Fibroblast of skin of scalp (primary cell): Measurements from ENCODE around the gene RAD51C. TPM values are rescaled to one million over a fixed set of nuclear protein-coding genes. Genes with fewer than 3 reads are reported as not detected.
"Not testable (repeated sequence)": the region's sequence is repeated elsewhere in the genome, so short reads cannot be mapped to it uniquely, and the experiment has no call there.

Experiments
- DNase-seq: peaks from one replicate; pipeline ENCODE4 v3.0.0-alpha.2; 2013
- polyA plus RNA-seq, 2 experiments: library from polyadenylated mRNA; unstranded; fragments of 120-200 nt; gene quantifications; one replicate each; pipeline ENCODE4 v1.2.1, GENCODE V29; 2013; ENCODE audit not compliant: insufficient read length in 2 of 2

Gene RAD51C
- polyA plus RNA-seq (2013, experiment 1 of 2; ENCODE audit: insufficient read length), result 31.4 TPM
- polyA plus RNA-seq (2013, experiment 2 of 2; ENCODE audit: insufficient read length), result 33.1 TPM

DNA sequence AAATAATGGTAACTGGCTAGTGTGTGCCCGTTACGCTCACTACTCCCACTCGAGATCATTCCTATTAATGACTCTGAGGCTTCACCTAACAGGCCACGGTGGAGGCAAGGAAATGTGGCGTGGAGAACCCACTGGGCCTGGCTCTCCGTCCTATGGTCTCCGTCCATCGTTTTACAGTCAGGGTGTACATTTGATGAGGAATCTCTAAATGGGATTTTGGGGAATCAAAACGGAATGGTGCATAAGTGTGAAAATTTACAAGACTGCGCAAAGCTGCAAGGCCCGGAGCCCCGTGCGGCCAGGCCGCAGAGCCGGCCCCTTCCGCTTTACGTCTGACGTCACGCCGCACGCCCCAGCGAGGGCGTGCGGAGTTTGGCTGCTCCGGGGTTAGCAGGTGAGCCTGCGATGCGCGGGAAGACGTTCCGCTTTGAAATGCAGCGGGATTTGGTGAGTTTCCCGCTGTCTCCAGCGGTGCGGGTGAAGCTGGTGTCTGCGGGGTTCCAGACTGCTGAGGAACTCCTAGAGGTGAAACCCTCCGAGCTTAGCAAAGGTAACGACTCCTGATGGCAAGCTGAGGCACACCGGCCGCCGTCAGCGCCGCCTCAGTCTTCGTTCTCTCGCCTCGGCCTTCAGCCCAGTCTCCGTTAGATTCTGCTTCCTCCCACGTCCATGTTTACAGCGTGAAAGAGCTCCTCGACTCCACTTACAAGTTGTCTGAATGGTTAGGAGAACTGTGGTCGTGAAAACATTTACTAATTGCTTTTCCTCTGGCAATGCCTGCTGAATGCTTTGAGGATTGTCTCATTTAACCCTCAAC is at the start of gene RAD51C:
TSS of gene RAD51C (plus strand) at position 364 of the 817 bp plus-strand sequence. CDS start at position 406, 42 bp downstream.
- peak; percentile 84 for DNase-seq

DNA sequence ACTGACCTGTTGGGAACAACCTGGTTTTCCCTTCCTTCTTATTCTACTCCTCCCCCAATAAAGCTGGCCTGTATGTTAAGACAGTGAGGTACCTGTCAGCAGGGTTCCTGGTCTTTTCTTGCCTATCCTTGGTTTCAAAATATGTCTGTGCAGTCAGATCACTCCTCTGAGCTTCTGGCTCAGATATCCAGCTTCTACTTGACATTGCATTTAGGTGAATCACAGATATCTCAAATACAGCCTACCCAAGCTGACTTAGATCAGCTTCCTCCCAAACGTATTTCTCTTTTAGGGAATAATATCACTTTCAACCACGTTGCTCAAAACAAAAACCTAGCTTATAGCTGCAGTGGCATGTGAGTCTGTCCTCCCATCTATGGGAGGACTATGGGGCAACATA is 49.3 kb upstream of the RAD51C start:
- DNase-seq, result peak; percentile 63

DNA sequence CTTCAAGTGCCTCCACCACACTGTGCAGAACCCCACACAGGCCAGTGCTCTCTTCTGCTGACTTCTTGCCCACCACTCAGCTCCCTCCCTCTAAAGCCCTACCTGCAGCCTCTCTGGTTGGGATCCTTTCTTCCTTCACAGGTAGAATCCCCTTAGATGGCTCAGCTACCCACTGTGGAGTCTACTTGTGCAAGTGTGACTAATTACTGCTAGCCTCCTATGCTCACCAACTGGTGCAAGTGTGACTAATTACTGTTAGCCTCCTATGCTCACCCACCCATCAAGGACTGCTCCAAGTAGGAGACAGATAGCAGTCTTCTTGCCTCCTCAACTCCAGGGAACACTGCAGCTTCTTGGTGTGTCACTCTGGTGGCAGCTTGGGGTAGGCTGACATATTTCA is 44.2 kb upstream of the RAD51C start:
- no peak for DNase-seq

DNA sequence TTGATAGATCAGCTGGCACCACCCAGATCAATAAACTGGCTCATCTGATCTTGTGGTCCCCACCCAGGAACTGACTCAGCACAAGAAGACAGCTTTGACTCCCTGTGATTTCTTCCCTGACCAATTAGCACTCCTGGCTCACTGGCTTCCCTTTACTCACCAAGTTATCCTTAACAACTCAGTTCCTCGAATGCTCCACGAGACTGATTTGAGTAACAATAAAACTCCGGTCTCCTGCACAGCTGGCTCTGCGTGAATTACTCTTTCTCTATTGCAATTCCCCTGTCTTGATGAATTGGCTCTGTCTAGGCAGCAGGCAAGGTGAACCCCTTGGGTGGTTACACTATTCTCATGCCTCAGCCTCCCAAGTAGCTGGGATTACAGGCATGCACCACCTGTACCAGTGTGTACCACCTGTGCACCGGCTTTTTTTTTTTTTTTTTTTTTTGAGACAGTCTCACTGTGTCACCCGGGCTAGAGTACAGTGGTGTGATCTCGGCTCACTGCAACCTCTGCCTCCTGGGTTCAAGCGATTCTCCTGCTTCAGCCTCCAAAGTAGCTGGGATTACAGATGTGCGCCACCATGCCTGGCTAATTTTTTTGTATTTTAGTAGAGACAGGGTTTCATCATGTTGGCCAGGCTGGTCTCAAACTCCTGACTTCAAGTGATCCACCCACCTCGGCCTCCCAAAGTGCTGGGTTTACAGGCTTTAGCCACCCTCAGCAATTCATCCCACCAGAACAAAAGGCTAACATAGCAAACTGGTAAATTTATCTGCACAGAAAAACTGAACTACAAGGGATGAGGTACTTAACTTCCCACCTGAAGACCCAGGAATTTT is 34.2 kb upstream of the RAD51C start:
- not testable (repeated sequence) for DNase-seq

DNA sequence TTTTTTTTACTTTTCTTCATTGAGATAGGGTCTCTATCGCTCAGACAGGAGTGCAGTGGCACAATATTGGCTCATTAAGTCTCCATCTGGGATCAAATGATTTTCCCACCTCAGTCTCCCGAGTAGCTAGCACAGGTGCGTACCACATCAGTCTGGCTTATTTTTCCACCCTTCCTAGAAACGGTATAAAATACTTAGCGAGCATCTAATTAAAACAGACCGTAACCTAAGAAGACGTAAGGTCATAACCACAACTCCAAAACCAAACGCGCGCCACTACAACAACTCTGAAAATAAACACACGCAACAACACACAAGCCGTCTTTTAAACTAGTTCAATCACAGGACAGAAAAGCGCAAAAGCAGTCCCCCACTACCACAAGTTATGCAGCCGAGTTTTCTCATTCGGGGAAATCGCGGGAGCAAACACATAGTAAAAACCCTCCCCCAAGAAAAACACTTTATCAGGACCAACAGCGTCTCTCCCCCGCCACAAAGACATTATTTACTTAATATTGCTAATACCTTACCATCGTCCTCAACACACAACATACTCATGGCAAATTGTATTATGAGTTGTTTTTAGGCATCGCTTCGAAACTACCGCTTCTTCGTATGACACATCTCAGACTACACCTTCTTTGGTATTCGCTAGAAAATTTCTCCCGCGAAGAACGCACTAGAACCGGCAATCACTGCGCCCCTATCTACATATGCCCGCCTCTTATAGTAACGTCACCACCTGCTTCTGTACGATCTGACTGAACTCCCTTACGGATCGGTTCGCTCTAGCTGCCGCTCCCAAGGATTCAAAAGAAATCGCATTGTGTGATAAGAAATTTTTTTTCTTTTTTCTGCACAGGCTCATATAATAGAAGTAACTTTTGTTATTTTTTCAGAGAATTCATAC is 33.3 kb upstream of the RAD51C start:
- DNase-seq, result peak; percentile 99

DNA sequence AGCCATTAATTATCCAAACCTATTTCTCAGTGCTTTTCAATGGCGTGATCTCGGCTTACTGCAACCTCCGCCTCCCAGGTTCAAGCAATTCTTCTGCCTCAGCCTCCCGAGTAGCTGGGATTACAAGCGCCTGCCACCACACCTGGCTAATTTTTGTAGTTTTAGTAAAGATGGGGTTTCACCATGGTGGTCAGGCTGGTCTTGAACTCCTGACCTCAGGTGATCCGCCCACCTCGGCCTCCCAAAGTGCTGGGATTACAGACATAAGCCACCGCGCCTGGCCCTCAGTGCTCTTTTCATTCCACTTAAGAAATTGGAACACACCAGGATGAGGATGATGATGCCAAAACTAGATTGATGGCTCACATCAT is 32.7 kb upstream of the RAD51C start:
- not testable (repeated sequence) for DNase-seq

DNA sequence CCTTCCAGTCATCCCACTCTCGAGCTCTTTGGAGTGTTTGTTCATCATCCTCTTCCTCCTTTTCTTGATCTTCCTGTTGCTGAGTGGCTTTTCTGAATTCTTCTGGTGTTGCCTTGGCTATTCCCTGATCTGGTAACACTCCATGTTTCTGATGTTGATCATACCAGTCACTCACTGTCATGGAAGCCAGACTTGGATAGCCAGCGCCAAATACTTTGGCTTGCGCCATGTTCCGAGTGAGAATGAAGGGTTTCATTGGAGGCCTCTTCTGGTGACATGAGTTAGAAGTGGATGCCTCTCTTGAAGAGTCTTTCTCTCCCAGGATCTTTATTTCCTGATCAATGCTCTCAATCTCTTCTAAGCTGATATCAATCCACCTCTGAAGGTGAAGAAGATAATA is 31.8 kb upstream of the RAD51C start:
- DNase-seq, result no peak

DNA sequence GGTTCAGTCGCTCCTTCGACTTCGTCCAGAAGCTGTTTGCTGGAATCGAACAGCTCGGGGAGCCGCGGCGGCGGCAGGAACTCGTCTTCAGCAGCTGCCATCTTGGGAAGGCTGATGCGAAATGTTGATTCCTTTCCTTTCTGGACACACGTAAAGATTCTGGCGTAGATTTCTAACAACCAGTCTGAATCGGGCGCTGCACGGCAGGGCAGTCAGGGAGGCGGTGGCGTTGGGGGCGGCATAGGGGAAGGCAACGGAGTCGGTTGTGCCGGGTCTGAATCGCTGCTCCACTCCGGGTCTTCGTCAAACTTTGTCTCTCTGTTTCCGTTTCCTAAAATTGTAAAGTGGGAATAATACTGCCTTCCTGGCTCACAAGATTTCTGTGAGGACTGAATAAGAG is 30.9 kb upstream of the RAD51C start:
- DNase-seq, result no peak

DNA sequence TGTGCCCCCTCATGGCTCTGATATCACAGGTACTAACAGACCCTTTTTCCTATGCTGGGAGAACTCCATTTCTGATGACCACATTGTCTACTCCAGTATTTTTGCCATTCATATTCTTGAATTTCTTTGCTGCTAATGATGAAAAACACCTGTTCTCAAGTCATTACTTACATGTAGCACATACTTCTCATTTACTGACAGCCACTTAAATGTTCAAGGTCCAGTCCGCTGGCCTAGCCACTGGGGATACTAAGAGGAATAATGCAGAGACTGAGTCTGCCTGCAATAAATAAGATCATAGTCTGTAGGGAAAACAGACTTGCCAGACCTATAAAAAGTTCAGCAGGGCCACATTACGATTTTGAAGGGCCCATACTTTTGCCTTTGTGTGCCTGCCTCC is 28.1 kb upstream of the RAD51C start:
- DNase-seq, result no peak

DNA sequence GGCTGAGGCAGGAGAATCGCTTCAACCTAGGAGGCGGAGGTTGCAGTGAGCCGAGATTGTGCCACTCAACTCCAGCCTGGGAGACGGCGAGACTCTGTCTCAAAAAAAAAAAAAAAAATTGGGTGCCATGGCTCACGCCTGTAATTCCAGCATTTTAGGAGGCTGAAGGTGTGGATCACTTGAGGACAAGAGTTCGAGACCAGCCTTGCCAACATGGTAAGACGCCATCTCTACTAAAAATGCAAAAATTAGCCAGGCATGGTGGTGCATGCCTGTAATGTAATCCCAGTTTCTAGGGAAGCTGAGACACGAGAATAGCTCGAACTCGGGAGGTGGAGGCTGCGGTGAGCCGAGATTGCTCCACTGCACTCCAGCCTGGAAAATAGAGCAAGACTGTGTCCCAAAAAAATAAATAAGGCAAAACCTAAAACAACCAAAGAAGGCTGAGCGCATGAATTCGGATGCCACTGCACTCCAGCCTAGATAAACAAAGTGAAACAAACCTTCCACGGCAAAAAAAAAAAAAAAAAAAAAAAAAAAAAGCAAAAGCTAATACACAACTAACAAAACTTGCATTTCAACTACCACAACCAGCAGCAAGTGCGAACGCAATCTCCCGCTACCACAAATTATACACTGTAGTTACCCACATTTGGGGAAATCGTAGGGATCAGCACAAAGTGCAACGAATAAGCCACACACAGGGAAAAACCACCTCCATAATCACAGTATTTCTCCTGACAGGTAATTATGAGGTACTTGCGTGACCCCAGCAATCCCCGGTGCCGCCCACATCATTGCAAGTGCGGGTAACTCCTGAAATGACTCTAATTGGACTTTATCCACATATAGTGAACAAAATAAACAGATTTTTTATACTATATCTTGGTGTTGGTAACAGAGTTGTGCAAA is 26.2 kb upstream of the RAD51C start:
- DNase-seq, result no peak

DNA sequence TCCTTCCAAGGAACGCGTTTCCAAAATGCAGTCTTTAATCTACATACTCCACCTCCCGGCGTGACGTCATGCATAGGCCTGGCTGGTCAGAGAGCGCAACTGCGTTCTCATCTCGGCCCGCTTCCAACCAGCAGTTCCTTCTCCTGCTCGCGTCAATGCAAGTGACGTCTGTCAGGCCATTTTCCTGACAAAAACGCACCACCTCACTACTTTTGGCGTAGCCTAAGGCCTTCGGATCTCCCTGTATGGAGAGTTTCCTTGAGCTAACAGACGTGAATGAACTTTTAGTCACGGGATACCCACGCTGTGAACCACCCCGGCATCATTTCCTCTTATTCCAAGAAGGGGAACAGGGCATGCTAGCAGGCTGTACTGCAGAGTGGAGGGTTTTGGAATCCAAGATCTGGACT is 25.5 kb upstream of the RAD51C start:
- DNase-seq, result no peak

DNA sequence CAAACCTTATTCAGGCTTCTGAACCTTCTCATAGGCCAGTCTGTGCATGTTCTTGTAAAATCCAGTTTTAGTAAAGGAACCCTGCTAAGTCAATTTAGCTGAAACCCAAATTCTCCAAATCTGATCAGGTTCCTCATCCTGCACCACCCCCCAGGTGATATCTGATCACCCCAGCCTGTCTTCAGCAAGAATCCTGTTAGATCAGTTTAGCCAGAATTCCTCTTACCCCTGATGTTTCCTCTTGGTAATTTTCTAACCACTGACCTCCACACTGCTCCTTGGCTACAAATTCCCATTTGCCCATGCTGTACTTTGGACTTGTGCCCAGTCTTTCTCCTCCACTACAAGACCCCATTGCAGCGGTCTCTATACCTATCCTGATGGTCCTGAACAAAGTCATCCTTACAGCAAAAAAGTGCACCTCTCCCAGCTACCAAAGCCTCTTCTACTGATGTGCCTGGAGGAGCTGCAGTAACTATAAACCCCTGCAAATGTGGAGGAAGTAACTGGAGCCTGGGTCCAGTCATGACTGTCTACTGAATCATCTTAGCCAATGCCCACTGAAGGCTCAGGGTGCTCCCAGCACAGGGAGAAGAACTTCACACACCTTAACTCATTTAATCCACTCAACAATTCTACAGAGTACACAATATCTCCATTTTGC is 24.3 kb upstream of the RAD51C start:
- no peak for DNase-seq

DNA sequence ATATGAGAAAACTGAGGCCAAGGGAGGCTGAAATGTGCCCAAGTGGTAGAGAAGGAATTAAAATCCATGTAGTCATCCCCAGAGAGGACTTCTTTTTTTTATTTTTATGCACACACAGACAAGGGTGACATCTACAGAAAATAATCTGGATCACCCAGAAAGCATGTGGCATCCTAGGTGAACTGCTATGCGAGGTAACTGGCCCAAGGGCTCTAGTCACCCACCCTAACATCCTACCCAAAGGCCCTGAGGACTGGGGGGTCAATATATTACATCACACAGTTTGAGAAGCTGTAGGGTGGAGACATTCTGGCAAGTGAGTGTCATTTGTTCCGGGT is 23.8 kb upstream of the RAD51C start:
- DNase-seq, result no peak

DNA sequence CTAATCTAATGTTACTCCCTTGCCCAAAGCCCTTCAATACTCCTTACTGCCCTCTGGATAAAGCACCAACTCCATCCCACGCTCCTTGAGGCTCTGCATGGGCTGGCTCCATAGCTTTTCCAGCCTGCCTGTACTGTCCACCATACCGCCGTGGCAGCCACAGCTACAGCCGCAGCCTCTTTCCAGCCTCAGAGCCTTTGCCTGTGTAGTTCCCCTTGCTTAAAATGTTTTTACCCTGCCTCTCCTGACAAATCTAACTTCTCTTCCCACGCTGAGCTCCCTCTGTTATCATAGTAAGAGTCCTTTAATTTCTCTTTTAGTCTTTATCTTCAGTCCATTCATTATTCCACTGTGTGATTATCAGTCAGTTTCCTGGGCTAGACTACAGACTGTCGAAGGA is 22.5 kb upstream of the RAD51C start:
- DNase-seq, result no peak

DNA sequence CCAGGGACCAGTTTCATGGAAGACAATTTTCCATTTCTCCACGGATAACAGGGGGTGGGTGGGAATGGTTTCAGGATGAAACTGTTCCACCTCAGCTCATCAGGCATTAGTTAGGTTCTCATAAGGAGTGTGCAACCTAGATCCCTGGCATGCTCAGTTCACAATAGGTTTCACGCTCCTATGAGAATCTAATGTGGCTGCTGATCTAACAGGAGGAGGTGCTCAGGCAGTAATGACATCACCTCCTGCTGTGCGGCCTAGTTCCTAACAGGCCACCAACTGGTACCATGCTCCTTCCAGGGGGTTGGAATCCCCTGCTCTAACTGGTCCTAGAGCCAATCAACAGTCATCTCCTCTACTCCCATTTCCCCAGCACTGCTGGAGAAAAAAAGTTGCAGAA is 20.4 kb upstream of the RAD51C start:
- no peak for DNase-seq

DNA sequence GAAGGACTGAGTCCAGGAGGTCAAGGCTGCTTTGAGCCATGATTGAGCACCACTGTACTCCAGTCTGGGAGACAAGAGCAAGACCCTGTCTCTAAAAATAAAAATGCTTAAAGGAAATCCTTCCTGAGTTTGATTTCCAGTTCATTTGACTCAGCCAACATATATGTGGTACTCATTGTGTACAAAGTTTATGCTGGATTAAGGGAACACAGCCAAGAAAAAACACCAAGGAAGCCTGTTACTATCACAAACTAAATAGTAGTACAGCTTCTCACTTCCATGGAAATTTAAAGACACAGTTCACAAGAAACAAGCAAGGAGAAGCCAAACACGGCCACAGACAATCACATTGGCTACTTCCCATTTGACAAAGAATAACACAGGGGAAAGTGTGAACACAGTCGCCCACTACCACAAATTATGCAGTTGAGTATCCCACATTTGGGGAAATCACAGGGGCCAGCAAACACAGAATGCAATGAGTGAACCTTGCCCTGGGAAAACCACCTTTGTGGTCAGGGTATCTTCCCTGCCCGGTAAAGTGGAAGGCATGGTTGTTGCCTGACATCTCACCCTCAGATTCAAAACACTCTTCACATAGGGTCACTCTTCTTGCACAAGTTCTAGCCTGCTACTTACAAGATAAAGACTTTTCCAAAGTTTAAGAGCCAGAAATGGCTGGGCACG is 15.1 kb upstream of the RAD51C start:
- peak; percentile 34 for DNase-seq

DNA sequence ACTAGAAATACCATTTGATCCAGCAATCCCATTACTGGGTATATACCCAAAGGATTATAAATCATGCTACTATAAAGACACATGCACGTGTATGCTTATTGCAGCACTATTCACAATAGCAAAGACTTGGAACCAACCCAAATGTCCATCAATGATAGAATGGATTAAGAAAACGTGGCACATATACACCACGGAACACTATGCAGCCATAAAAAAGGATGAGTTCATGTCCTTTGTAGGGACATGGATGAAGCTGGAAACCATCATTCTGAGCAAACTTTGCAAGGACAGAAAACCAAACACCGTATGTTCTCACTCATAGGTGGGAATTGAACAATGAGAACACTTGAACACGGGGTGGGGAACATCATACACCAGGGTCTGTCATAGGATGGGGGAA is 14.1 kb upstream of the RAD51C start:
- DNase-seq, result not testable (repeated sequence)

DNA sequence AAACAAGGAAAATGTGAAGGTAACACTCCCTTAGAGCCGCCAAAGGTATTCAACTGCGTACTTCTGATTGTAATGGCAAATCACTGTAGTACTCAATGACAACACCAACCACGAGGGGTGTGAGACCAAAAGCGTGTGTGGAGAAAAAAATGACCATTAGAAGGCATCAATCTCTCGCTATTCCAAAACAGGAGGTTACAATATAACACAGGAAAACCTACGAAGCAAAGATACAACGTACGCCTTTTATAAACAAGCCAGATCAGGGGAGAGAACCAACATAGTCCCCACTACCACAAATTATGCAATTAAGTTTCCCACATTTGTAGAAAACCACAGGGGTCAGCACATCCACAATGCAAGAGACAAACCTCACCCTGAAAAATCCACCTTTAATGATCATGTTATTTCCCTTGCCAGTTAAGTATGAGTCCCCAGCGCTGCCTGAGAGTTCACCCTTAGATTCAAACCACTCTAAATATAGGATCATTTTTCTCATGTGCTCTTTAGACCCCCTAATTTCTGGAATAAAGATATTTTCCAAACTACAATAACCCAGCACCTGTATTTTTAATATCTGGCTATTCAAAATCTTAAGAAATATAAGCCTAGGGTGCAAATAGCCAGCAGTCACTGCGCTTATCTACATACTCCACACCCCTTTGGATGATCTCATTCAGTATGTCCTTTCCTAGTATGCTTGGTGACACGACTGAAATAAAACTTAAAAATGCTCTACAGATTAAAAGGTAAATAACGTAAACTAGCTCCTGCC is 13.0 kb upstream of the RAD51C start:
- DNase-seq, result peak; percentile 34

DNA sequence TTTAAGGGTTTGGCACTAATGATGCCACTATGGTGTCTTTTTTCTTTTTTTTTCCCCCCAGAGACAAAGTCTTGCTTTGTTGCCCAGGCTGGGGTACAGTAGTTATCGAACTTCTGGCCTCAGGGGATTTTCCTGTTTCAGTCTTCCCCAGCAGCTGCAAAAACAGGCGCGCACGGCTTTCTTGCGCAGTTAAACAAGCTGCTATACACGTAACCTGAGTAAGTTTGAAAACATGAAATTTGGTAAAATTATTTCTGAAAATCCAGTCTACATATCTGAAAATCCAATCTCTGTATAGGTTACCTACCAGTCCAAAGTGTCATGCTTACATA is 12.4 kb upstream of the RAD51C start:
- no peak for DNase-seq

DNA sequence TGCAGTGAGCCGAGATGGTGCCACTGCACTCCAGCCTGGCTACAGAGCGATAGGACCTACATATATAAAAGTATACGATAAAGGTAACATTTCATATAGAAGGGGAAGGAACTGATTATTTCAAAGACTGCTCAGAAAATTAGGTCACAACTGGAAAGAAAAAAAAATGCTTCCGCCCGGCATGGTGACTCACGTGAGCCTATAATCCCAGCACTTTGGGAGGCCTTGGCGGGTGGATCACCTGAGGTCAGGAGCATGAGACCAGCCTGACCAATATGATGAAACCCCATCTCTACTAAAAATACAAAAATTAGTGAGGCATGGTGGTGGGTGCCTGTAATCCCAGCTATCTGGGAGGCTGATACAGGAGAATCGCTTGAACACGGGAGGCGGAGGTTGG is 8.4 kb upstream of the RAD51C start:
- no peak for DNase-seq
